Activated CD4-positive, alpha-beta T cell treated with anti-CD3 and anti-CD28 coated beads, Interleukin-10, Interleukin-2, amounts not matched to agents 100 ng/mL and 50 ng/mL, durations not matched to agents 16 hours and 8 hours (primary cell): ENCODE results near the gene HCRT.
A peak's percentile ranks its signal among the peaks of the same experiment; 100 is the strongest.
"Not testable (repeated sequence)": the region's sequence is repeated elsewhere in the genome, so short reads cannot be mapped to it uniquely, and the experiment has no call there.

Experiments
- DNase-seq: peaks from one replicate; pipeline ENCODE4 v3.0.0-alpha.2; 2020

The HCRT gene

DNA sequence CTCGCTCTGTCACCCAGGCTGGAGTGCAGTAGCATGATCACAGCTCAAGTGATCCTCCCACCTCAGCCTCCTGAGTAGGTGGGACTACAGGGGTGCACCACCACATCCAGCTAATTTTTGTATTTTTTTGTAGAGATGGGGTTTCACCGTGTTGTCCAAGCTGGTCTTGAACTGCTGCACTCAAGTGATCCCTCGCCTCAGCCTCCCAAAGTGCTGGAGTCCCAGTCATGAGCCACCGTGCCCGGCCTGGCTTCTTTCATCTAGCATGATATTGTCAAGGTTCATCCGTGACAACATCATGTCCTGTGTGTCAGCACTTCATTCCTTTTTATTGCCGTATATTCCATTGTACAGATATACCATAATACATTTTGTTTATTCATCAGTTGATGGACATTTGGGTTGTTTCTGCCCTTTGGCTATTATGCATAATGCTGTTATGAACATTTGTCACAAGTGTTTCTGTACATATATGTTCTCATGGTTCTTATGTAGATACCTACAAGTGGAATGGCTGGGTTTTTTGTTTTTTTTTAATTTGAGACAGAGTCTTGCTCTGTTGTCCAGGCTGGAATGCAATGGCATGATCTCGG, 12.4 kb upstream of the HCRT start:
- DNase-seq: no peak

DNA sequence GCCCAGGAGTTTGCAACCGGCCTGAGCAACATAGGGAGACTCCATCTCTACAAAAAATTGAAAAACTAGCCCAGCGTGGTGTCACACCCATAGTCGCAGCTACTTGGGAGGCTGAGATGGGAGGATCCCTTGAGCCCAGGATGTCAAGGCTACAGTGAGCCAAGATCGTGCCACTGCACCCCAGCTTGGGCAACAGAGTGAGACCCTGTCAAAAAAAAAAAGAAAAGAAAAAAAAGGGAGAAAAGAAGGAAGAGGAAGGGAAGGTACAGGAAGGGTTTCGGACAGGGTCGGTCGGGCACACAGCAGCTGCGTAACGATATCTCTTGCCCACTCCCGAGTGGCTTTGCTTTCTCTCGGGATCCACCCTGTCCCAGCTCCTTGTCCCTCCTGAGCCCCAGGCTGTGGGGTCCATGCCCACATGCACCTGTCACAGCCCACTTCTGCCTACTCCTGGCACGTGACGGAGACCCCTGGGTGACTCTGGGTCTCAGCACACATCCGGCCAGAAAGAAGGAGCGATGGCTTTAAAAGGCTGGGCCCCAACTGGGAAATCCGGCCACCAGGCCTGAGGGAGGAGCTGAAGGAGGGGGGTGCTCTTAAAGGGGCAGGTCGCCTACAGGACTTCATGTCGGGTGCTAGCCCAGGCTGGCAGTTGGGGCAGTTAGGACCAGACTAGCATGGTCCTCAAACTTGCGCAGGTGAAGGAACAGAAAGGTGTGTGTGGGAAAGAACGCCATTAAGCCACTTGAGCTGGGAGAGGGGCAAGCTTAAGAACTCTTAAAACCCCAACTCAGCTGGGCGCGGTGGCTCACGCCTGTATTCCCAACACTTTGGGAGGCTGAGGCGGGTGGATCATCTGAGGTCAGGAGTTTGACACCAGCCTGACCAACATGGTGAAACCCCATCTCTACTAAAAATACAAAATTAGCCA, 9.0 kb upstream of the HCRT start, which contains the start of gene GHDC:
GHDC (minus strand) TSS at position 526 of the 931 bp plus-strand sequence. CDS start 913 bp downstream, outside the sequence.
- DNase-seq: peak; percentile 90

DNA sequence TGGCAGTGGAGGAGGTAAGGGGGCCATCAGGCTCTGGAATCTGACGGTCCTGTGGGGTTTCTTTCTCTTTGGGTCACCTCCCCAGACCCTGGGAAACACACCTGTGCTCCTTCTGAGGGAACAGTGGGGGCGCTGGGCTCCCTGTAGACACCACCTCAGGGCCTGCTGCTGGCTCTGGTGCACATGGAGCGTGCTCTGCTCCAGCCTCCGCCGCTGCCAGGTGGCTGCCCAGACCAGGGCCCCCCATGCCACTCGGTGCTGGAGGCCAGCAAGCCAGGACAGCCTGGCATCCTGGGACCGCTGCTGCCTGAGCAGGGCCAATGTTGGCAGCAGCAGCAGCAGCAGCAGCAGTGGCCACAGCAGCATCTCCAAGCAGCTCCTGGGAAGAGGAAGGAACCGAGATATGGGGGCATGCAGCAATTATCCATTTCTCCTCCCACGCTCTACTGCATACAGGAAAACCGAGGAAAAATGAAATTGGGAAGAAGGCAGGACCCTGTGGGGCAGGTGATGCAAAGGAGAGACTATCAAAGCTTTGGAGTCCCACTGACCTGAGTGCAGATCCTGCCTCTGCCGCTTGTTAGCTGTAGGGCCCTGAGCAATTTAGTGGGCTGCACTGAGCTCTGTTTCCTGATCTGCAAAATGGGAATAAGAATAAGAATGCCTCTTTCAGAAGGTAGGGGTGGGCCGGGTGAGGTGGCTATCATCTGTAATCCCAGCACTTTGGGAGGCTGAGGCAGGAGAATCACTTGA, 8.1 kb upstream of the HCRT start:
- no peak for DNase-seq

DNA sequence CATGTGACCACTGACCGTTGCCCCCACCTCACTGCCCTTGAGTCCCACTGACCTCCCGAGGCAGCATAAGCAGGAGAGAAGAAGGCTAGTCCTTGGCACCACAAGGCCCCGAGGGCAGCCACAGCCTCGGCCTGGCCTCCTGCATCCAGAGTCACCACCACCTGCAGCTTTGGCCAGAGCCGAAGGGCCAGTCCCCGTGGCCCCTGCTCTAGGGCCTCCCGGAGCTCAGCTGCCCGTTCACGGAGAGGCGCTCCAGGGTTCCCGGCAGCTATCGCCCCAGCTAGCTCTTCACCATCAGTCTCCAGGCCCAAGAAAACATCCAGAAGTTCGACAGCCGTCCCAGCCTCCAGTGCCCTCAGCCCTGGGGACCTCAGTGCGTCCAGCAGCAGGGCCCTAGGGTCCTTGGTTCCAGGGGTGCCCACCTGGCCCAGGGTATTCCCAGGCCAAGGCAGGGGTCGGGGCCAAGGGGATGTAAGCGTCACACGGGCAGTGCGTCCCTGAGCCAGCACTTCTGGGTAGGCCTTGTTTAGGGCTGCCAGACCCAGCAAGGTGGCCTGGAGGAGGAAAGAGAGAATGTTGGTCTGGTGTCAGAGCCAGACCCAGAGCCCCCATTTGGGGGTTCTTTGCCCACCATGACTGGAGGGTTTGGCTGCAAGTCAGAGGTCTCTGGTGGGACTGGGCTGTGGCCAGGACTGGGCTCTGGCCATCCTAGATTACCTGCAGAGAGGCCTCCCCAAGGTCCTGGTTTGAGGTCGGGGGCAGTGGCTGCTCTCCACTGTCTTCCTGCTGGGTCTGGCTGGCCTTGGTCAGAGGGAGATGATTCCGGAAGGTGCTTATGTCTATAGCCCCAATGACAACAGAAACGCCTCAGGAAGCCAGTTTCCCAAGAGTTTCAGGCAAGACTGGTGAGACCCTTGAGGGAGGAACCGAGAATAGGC, 7.2 kb upstream of the HCRT start:
- no peak for DNase-seq

DNA sequence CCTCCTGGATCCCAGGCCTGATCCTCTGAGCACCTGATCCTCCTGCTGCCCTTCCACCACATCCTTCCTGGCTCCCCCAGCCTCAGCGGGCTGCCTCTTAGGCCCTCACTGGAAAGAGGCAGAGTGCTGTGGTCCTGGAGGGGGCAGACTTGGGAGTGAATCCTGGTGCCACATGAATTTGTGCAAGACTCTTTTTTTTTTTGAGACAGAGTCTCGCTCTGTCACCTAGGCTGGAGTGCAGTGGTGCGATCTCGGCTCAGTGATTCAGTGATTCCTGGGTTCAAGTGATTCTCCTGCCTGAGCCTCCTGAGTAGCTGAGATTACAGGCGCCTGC, 6.0 kb upstream of the HCRT start:
- no peak for DNase-seq

DNA sequence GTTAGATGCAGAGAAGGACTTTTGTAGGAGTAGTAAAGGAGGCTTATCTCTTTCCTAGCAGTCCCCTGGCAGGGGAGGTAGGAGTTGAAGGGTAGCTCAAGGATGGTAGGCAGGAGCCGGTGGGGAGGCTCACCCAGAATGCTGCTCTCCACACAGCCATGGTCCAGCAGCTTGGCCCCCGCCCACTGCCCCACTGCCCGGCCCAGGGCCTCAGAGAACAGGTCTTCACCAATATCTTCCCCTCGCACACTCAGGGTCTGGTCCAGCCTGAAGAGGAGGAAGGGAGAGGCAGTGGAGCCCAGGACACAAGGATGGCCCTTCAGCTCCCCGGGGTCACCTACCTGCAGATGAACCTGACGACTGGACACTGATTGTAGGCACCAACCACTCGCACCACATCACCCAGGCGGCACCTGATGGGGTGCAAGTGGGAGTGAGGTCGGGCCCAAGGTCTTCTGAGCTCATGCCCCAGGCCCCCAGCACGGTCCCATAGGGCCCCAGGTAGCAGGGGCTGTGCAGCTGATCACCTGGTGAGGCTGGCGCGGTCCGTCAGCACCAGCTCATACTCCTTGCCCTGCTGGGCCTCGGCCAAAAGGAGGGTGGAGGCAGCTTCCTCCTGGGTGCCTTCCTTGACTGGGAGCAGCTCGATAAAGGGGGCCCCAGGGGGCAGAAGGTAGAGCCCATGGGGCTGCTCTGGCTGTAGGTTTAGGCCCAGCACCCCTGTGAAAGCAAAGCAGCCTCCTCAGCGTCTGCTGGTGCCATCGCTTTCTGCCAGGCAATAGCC, 5.4 kb upstream of the HCRT start:
- DNase-seq: no peak

DNA sequence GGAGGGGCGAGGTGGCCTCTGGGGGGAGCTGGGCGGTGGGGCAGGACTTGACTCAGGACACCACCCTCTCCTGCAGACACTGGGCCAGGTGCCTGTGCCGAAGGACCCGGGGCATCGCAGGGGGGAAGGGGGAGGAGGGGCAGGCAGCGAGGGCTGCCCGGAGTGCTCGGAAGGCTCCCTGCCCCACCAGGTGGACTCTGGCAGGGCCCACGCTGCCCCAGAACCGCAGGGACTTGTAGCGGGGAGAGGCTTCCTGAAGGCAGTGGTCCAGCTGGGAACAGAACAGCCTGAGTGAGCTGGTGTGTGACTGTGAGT, 4.4 kb upstream of the HCRT start:
- DNase-seq: no peak

DNA sequence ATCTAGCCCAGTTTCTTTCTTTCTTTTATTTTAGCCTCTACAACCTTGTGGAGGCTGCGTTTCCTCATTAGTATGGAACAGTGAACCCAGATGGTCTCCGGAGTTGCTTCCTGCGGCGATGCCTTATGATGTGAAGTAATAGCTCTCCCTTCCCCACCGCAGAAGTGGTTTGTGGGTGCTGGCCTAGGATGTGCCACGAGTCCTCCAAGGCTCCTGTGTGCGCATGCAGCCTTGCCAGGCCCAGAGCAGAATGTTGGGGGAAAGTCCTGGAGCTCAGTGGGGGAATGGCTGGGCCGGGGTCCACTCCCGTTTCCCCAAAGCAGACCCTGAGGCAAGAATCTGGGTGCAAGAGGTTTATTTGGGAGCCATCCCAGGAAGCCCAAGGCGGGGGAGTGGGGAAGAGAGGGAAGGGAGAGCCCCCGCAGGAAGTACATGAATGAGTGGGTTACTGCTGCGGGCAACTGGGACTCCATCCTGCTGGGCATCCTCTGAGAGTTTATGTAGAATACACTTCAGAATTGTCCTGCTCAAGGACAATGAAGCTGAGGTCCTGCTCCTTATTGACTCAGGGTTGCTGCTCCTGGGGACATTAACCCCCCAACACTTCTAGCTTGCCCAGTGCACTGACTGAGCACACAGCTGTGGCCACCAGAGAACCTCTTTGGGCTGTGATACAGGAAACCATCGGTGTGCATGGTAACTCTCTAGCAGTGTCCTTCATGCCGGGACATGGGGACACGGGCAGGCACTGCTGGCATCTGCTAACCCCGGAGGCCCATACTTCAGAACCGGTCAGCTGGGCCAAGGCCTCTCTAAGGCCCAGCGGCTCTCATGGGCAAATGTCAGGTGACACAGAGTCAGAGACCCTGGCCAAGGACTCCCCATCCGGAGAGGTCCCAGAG, 3.7 kb upstream of the HCRT start:
- no peak for DNase-seq

DNA sequence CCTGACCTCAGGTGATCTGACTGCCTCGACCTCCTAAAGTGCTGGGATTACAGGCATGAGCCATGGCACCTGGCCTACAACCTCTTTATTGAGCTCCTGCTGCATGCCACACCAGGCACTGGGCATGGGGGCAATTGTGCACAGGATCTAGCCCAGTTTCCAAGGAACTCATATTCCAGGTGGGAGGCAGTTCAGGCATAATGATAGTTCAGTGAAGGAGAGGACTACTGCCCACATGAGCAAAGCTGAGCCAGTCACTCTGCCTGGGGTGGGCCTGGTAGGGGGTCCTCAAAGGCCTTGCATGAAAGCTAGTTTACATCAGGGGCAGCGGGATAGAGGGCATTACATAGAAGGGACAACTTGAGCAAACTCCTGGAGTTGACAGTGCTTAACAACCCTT, 2.6 kb upstream of the HCRT start:
- DNase-seq: no peak

DNA sequence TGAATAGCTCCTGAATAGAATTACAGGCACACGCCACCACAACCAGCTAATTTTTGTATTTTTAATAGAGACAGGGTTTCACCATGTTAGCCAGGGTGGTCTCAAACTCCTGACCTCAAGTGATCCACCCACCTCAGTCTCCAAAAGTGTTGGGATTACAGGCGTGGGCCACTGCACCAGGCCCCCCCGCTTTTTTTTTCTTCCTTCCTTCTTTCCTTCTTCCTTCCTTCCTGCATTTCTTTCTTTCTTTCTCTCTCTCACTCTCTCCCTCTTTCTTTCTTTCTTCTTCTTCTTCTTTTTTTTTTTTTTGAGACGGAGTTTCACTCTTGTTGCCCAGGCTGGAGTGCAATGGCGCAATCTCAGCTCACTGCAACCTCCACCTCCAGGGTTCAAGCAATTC, 939 bp upstream of the HCRT start:
- DNase-seq: not testable (repeated sequence)

DNA sequence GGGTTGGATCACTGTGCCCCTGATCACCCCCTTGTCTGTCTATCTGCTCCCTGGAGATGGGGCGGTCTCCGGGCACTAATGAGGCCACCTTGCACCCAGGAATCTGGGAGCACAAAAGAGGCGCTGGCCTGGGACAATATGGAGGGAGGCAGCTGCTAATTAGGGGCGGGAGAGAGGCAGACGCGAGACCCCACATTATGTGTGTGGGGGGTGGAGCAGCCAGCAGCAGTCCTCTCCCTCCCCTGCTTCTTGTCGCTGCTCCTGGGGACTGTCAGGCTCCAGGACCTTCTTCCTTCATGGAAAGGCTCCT, 324 bp upstream of the HCRT start:
- DNase-seq: no peak

DNA sequence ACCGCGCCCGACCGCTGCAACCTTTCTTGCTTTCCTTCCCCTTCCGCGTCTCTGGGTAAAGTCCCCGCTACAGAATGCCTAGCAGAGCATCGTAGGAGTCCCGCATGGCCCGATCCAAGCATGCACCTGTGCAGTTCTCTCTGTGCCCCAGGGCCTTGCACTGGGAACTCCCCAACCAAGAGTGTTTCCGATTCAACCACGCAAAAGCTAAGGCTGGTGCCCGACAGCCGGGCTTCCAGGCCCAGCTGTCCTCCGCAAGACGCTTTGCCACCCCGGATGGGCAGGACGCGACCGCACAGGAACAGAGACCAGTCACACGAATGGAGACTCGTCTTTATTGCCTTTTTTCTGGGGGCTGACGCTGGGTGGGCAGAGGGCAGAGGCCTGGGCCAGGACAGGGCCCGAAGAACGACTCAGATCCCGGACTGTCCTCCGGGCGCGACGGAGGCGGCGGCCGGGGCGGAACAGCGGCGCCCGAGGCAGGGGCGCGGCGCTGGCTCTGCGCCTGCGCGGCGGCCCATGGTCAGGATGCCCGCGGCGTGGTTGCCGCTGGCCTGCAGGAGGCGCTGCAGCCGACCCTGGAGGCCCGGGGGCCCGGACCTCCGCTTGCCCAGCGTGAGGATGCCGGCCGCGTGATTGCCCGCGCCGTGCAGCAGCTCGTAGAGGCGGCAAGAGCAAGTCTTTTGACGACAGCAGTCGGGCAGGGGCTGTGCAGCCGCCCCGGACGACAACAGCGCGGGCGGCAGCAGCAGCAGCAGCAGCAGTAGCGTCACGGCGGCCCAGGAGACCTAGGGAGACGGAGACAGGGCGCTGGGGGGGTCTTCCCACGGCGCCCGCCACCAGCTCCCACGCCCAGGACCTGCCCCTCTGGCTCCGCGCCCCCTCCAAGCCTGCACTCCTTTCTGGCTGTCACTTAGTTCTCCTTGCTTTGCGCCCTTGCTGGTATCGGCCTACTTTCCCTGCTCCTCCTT, 1.2 kb downstream of the HCRT start:
- DNase-seq: peak; percentile 89

DNA sequence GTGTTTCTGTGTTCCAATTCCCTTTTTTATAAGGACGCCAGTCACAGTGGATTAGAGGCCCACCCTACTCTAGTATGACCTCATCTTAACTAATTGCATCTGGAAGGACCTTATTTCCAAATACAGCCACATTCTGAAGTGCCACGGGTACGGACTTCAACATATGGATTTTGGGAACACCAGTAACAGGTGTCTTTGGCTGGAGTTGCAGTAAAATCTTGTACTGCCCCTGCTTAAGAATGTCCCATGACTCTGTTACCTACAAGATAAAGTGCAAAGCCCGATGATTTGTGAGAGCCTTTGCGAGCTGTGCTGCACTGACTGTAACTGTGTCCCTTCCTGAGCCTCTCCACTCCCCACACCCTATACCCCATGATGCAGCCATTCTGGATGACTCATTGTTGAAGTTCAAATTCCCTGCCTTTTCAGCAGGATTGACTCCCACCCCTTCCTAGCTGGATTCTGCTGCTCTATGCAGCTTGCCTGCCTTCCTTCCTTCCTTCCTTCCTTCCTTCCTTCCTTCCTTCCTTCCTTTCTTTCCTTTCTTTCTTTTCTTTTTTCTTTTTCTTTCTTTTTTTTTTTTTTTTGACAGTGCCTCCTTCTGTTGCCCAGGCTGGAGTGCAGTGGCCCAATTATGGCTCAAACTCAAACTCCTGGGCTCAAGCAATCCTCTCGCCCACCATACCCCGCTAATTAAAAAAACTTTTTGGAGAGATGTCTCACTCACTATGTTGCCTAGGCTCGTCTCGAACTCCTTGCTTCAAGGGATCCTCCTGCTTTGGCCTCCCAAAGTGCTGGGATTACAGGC, 2.1 kb downstream of the HCRT start:
- no peak for DNase-seq

DNA sequence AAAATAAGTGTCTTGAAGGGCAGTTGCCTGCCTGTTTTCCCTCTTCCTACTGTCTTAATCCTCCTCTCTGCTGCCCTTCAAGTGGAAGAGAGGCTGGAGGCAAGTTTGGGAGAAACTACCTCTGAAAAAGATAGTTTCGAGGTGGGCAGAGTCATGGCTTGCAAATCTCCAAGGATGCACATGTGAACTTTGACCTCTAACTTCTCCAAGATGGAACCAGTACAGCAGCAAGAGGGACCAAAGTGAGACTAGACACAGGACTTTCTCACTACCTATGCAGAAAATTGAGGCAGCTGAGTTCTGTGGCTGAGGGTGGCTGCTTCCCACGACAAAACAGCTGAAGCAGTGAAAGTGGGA, 3.4 kb downstream of the HCRT start:
- DNase-seq: no peak

DNA sequence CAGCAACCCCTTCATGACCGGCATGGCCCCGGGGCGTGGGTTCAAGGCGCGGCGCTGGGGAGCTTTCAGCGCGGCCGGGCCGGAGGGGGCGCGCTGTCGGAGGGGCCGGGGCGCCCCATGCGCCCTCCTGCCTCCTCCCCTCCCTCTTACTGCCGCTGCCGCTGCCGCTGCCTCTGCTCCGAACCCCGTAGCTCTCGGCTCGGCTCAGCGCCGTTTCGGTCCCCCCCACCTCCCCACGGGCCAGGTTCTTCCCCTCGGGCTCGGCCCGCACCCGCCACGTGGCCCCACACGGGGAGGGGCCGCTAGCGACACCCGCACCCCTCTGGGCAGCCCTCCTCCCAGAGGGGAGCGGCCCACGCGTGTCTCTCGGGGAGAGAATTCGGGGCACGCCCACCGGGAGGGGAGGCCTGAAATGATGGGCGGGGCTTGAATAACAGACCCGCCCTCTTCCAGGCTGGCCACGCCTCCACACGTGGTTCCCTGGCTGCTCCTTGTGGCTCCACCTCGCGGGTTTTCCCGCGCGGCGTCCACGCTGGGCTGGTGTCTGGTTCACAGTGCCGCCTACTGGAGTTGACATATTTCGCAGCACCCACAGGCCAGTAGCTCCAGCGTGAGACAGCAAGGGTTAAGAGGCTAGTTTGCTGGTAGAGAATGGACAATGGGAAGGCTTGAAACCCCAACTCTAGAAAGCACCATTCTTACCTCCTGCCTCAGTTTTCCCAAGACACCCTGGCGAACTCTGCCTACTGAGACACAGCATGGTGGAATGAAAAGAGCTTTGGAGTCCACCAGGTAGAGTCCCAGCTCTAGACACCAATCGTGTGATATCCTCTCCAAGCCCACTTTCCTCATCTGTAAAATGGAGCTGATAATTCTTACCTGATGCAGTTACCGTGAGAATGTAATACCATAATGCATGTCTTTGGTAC, 4.1 kb downstream of the HCRT start, which contains the start of gene KCNH4:
KCNH4 (minus strand) TSS at position 221 of the 929 bp plus-strand sequence; CDS start at position 24, 197 bp downstream.
- DNase-seq: peak; percentile 92

DNA sequence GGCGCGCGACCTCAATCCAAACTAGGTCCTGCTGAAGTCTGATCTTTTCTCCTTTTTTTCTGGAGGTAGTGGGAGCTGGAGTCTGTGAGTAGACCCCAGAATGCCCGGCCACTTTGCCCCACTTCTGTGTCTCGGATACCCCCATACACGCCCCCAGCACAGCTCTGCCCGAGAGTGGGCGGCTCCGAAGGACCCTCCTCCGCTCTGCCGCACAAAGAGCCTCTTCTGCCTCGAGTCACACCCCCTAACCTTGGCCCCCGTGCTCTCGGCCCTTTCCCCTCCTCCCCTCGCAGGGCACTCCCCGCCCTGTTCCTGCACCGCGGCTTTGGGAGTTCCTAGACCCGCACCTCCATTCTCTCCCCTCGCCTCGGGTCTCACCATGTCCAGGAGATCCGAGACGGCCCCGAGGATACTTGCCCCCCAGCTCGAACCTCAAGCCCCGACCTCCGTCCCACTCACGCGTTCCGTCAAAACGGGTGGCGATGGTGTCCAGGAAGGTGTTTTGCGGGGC, 4.8 kb downstream of the HCRT start:
- DNase-seq: no peak

DNA sequence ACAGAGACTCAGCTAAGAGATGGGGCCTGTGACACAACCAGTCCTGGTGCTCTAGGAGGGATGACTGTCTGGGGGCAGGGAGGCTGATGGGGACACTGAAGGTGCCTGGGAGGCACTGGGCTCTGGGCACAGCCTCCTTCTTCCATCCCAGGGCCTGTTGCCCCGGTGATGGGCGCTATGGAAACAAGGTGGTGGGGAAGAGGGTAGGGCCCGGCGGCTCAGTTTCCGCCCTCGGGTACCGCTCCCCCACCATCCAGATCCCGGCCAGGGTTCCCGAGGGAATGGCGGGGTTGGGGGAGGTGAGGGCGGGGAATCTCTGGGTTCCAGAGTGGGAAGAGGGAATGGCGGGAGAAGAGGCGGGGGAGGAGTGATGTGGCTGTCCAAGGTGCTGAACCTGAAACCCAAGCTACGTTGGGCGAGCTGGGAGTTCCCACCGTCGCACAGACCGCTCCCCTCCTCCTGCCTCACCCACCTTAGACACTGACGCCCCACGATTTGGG, 5.3 kb downstream of the HCRT start:
- DNase-seq: no peak
